Measurements from ENCODE around the gene PTPRA.

PTPRA gene

GRCh38 chr20:2873747-2874041 lies 413 bp downstream of the PTPRA start:
- peak overlapping the region; percentile 83 for H3K4me3 ChIP-seq (ENCODE audit: low read depth, low read length)
- TF ChIP-seq, protein P1, sequence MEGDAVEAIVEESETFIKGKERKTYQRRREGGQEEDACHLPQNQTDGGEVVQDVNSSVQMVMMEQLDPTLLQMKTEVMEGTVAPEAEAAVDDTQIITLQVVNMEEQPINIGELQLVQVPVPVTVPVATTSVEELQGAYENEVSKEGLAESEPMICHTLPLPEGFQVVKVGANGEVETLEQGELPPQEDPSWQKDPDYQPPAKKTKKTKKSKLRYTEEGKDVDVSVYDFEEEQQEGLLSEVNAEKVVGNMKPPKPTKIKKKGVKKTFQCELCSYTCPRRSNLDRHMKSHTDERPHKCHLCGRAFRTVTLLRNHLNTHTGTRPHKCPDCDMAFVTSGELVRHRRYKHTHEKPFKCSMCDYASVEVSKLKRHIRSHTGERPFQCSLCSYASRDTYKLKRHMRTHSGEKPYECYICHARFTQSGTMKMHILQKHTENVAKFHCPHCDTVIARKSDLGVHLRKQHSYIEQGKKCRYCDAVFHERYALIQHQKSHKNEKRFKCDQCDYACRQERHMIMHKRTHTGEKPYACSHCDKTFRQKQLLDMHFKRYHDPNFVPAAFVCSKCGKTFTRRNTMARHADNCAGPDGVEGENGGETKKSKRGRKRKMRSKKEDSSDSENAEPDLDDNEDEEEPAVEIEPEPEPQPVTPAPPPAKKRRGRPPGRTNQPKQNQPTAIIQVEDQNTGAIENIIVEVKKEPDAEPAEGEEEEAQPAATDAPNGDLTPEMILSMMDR (conservative IDR thresholded peaks at IDR 0.05; ENCODE audit: low read depth, low read length) = no peak
- peak; percentile 17 for DNase-seq (ENCODE audit: low read depth)

DNA sequence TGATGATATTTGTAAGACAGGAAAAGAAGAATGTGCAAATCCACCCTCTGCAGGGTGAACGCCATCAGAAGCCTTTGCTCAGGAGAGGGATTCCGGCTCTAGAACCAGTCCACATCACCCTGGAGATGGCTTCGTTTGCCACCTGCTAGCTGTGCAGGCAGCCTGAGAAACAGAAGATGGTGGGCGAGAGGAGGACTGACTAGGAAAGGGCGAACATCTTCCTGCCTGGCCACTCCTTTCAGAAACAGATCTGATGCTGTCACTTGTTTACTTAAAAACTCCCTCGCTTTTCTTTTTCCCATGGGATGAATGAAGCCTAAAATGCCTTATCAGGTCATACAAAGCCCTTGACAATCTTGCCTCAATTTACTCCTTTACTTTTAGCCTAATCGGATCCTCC lies 1.2 kb downstream of the PTPRA start:
- peak overlapping the region; percentile 83 for H3K4me3 ChIP-seq (ENCODE audit: low read depth, low read length)
- TF ChIP-seq, protein P1 (conservative IDR thresholded peaks at IDR 0.05; ENCODE audit: low read depth, low read length) = no peak
- DNase-seq (ENCODE audit: low read depth) = peak; percentile 25

- H3K4me3 ChIP-seq (ENCODE audit: low read depth, low read length) = no peak overlapping the region
- DNase-seq (ENCODE audit: low read depth) = no peak
- TF ChIP-seq, protein P1 (conservative IDR thresholded peaks at IDR 0.05; ENCODE audit: low read depth, low read length) = no peak
These were observed 2.5 kb downstream of the PTPRA start for GRCh38 chr20:2875690-2876203.

GRCh38 chr20:2878515-2878914 lies 5.2 kb downstream of the PTPRA start:
- no peak overlapping the region for H3K4me3 ChIP-seq (ENCODE audit: low read depth, low read length)
- no peak for DNase-seq (ENCODE audit: low read depth)
- TF ChIP-seq, protein P1 (conservative IDR thresholded peaks at IDR 0.05; ENCODE audit: low read depth, low read length) = no peak

DNA sequence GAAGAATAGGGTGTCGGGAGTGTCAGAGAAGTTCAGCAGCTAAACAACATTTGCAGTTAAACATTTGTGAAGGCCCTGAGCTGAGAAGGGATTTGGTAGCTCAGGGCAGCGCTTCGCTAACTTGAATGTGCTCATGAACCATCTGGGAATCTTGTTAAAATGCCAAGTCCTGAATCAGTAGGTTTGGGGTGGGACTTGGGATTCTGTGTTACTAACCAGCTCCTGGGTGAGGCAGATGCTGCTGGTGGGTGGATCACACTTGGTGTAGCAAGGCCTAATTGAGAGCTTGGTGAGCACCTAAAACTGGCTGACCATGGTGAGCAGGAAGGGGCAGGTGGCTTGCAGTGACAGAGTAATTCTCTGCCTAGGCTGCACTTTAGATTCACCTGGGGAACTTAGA lies 5.9 kb downstream of the PTPRA start:
- DNase-seq (ENCODE audit: low read depth) = peak; percentile 56
- TF ChIP-seq, protein P1 (conservative IDR thresholded peaks at IDR 0.05; ENCODE audit: low read depth, low read length) = no peak
- H3K4me3 ChIP-seq (ENCODE audit: low read depth, low read length) = no peak overlapping the region

GRCh38 chr20:2880650-2881049 lies 7.4 kb downstream of the PTPRA start:
- TF ChIP-seq, protein P1 (conservative IDR thresholded peaks at IDR 0.05; ENCODE audit: low read depth, low read length) = no peak
- H3K4me3 ChIP-seq (ENCODE audit: low read depth, low read length) = no peak overlapping the region
- DNase-seq (ENCODE audit: low read depth) = no peak

DNA sequence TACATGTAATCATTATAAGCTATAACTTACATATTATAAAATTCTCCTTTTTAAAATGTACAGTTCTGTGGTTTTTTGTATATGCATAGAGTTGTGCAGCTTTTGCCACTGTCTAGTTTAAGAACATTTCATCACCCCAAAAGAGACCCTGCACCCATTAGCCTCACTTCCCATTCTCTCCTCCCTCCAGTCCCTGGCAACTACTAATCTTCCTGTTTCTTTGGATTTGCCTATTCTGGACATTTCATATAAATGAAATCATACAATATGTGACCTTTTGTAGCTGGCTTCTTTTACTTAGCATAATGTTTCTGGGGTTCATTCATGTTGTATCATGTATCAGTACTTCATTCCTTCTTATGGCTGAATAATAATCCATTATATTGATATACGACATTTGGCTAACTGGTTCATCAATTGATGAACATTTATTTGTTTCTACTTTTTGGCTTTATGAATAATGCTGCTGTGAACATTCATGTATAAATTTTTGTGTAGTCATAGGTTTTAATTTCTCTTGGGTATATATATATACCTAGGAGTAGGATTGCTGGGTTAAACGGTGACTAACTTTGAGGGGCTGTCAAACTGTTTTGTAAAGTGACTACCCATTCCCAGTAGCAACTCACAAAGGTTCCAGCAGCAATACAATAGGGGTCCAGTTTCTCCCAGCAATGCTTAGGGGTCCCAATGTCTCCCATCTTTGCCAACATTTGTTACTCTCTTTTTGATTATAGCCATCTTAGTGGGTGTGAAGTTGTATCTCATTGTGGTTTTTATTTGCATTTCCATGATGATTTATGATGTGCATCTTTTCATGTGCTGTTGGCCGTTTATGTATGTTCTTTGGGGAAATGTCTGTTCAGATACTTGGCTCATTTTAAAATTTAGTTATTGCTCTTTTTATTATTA lies 10.7 kb downstream of the PTPRA start:
- no peak overlapping the region for H3K4me3 ChIP-seq (ENCODE audit: low read depth, low read length)
- DNase-seq (ENCODE audit: low read depth) = no peak
- TF ChIP-seq, protein P1 (conservative IDR thresholded peaks at IDR 0.05; ENCODE audit: low read depth, low read length) = no peak

All from choroid plexus epithelial cell (primary cell).